ENCODE data around the gene MGMT. TPM values are rescaled to one million over a fixed set of nuclear protein-coding genes. Genes with fewer than 3 reads are reported as not detected.

MGMT gene
- total RNA-seq, 3 donors from 2014 or later: 34.1 to 57.8 (median 46.7) TPM

- Histone ChIP-seq H3K9me3 (peaks cover 19 to 22% of the 10 kb centered on the region in 2 donors), H3K36me3 (no peaks in the 10 kb centered on the region), H3K27me3 (no peaks in the 10 kb centered on the region), H3K4me1 (no peaks in the 10 kb centered on the region), H3K4me3 (no peak overlapping the region), H3K27ac (no peak overlapping the region)
- TF ChIP-seq, protein P1, sequence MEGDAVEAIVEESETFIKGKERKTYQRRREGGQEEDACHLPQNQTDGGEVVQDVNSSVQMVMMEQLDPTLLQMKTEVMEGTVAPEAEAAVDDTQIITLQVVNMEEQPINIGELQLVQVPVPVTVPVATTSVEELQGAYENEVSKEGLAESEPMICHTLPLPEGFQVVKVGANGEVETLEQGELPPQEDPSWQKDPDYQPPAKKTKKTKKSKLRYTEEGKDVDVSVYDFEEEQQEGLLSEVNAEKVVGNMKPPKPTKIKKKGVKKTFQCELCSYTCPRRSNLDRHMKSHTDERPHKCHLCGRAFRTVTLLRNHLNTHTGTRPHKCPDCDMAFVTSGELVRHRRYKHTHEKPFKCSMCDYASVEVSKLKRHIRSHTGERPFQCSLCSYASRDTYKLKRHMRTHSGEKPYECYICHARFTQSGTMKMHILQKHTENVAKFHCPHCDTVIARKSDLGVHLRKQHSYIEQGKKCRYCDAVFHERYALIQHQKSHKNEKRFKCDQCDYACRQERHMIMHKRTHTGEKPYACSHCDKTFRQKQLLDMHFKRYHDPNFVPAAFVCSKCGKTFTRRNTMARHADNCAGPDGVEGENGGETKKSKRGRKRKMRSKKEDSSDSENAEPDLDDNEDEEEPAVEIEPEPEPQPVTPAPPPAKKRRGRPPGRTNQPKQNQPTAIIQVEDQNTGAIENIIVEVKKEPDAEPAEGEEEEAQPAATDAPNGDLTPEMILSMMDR (IDR thresholded peaks at IDR 0.05): no peak
- TF ChIP-seq POLR2AphosphoS5 (IDR thresholded peaks at IDR 0.05): no peak
- no peak for TF ChIP-seq POLR2A (IDR thresholded peaks at IDR 0.05)
- no peak for DNase-seq (ENCODE audit: low spot score in 2 of 2)
- intact Hi-C loops (cut with DNase I; ENCODE audit: low total_unique reads): no loop called here
Measured at GRCh38 chr10:129495256-129495655, 28.2 kb downstream of the MGMT start.

DNA sequence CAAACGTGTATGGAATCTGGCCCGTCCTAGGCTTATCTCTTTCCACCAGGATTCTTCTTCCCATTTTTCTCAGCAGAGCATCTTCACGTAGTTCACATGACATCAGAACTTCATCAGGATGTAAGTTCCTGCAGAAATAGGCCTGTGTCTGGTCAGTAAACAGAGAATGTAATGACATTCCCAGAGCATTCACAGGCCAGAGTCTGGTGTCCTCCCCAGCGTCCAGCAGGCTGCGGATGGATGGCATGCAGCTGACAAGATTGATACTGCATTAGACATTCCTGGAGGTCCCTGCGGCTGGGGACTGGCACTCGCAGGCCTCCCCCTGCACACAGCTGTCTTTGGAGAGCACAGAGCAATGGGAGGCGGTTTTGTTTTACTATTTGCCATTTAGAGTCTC, 28.7 kb downstream of the MGMT start:
- H3K4me1 ChIP-seq: no peaks in the 10 kb centered on the region
- peaks cover 18 to 19% of the 10 kb centered on the region in 2 donors for H3K9me3 ChIP-seq
- H3K36me3 ChIP-seq: no peaks in the 10 kb centered on the region
- no peaks in the 10 kb centered on the region for H3K27me3 ChIP-seq
- TF ChIP-seq POLR2AphosphoS5 (IDR thresholded peaks at IDR 0.05): no peak
- TF ChIP-seq, protein P1 (IDR thresholded peaks at IDR 0.05): no peak
- TF ChIP-seq POLR2A (IDR thresholded peaks at IDR 0.05): no peak
- no peak for DNase-seq (ENCODE audit: low spot score in 2 of 2)
- H3K4me3 ChIP-seq: no peak overlapping the region
- intact Hi-C loops (cut with DNase I; ENCODE audit: low total_unique reads): no loop called here
- no peak overlapping the region for H3K27ac ChIP-seq

DNA sequence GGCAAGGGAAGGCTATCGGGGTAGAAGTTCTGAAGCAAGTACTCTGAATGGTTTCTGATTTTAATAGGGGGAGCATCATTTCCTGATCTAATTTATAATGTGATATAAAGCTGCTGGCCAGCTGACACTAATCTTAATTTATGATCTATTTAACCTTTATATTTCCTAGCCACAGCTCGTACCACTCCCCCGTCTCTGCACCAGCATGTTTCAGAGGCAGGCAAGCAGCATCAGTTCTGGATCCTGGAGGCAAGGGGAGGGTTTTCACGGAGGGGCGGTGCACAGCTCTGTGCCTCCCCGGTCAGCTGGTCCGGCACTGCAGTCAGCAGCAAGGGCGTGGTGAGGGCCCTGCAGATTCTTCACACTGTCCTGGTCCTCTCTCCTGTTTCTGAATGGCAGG, 30.0 kb downstream of the MGMT start:
- no peak for TF ChIP-seq POLR2AphosphoS5 (IDR thresholded peaks at IDR 0.05)
- TF ChIP-seq POLR2A (IDR thresholded peaks at IDR 0.05): no peak
- TF ChIP-seq, protein P1 (IDR thresholded peaks at IDR 0.05): no peak
- no peak for DNase-seq (ENCODE audit: low spot score in 2 of 2)
- intact Hi-C loops (cut with DNase I; ENCODE audit: low total_unique reads): no loop called here
- Histone ChIP-seq H3K9me3 (peaks cover 5 to 6% of the 10 kb centered on the region in 2 donors), H3K27me3 (no peaks in the 10 kb centered on the region), H3K4me1 (no peaks in the 10 kb centered on the region), H3K27ac (no peak overlapping the region), H3K36me3 (no peaks in the 10 kb centered on the region), H3K4me3 (no peak overlapping the region)

GRCh38 chr10:129498680-129499079, 31.6 kb downstream of the MGMT start:
- H3K9me3 ChIP-seq: no peaks in the 10 kb centered on the region
- no peaks in the 10 kb centered on the region for H3K27me3 ChIP-seq
- intact Hi-C loops (cut with DNase I; ENCODE audit: low total_unique reads): no loop called here
- no peak overlapping the region for H3K27ac ChIP-seq
- H3K4me1 ChIP-seq: no peaks in the 10 kb centered on the region
- no peaks in the 10 kb centered on the region for H3K36me3 ChIP-seq
- no peak for DNase-seq (ENCODE audit: low spot score in 2 of 2)
- TF ChIP-seq, protein P1 (IDR thresholded peaks at IDR 0.05): no peak
- TF ChIP-seq POLR2AphosphoS5 (IDR thresholded peaks at IDR 0.05) (no peak), POLR2A (IDR thresholded peaks at IDR 0.05) (no peak)
- no peak overlapping the region for H3K4me3 ChIP-seq

GRCh38 chr10:129500617-129501339, 33.7 kb downstream of the MGMT start:
- TF ChIP-seq, protein P1 (IDR thresholded peaks at IDR 0.05): no peak
- no peak for TF ChIP-seq POLR2AphosphoS5 (IDR thresholded peaks at IDR 0.05)
- no peak for TF ChIP-seq POLR2A (IDR thresholded peaks at IDR 0.05)
- H3K27me3 ChIP-seq: no peaks in the 10 kb centered on the region
- H3K36me3 ChIP-seq: no peaks in the 10 kb centered on the region
- H3K27ac ChIP-seq: no peak overlapping the region
- intact Hi-C loops (cut with DNase I; ENCODE audit: low total_unique reads): no loop called here
- H3K4me3 ChIP-seq: no peak overlapping the region
- no peaks in the 10 kb centered on the region for H3K9me3 ChIP-seq
- no peaks in the 10 kb centered on the region for H3K4me1 ChIP-seq
- no peak for DNase-seq (ENCODE audit: low spot score in 2 of 2)
